CD4-positive, alpha-beta T cell (primary cell): ENCODE results near the gene GLRA3. TPM values are rescaled to one million over a fixed set of nuclear protein-coding genes. Genes with fewer than 3 reads are reported as not detected.

Experiments used
- ATAC-seq: fragments of 200-7000 bp; cut with Tn5 transposase; one replicate; pipeline ENCODE4 v1.10.0; 2022; ENCODE audit warnings: mild to moderate bottlenecking; ENCODE audit not compliant: poor library complexity
- CTCF ChIA-PET: fragments of 350-600 bp; sonication (Branson Sonifier 250); formaldehyde crosslinking; loops from one replicate; lab custom pipeline; 2021; ENCODE audit warnings: antibody characterized with exemption, inconsistent platforms; lab: Charles Lee
- POLR2A ChIA-PET: fragments of 350-600 bp; sonication (Branson Sonifier 250); formaldehyde crosslinking; loops from one replicate; lab custom pipeline; 2021; ENCODE audit warnings: antibody characterized with exemption, inconsistent platforms; lab: Charles Lee
- DNase-seq, 14 experiments: peaks; one replicate each; pipeline ENCODE4 v3.0.0-alpha.2; 2013 to 2020; ENCODE audit warnings: mixed read lengths in 2 of 14
- H3K27ac ChIP-seq, 2 donors: one replicate each; pipeline versions ENCODE4 v1.5.1 to v1.7.0; 2013; ENCODE audit warnings: low read length in 2 of 2, low read depth in 1 of 2, mild to moderate bottlenecking in 1 of 2
- H3K27me3 ChIP-seq, 2 experiments: 1 replicate in 1 of 2; 2 replicates in 1 of 2; pipeline versions ENCODE4 v1.6.1 to v1.7.0; 2013; ENCODE audit warnings: low read length in 2 of 2, control low read depth in 1 of 2, mild to moderate bottlenecking in 1 of 2, moderate library complexity in 1 of 2; ENCODE audit not compliant: insufficient read depth in 2 of 2, control insufficient read depth in 1 of 2
- H3K36me3 ChIP-seq: one replicate; pipeline ENCODE4 v1.6.1; 2013; ENCODE audit warnings: low read length, control low read depth; ENCODE audit not compliant: insufficient read depth
- H3K4me1 ChIP-seq: one replicate; pipeline ENCODE4 v1.6.1; 2013; ENCODE audit warnings: low read length, control low read depth; ENCODE audit not compliant: insufficient read depth
- H3K4me3 ChIP-seq: one replicate; pipeline ENCODE4 v1.5.1; 2013; ENCODE audit warnings: mild to moderate bottlenecking, low read length, moderate library complexity
- H3K9me3 ChIP-seq, 2 experiments: 1 replicate in 1 of 2; 2 replicates in 1 of 2; pipeline versions ENCODE4 v1.6.1 to v1.7.0; 2013; ENCODE audit warnings: low read length in 2 of 2, mild to moderate bottlenecking in 2 of 2, control low read depth in 1 of 2, moderate library complexity in 1 of 2; ENCODE audit not compliant: control insufficient read depth in 1 of 2, insufficient read depth in 1 of 2
- H3K27ac Mint-ChIP-seq: one replicate; pipeline ENCODE4 v1.8.0; 2020; ENCODE audit warnings: mixed read lengths
- H3K27me3 Mint-ChIP-seq: one replicate; pipeline ENCODE4 v1.8.0; 2021; ENCODE audit warnings: mixed read lengths
- H3K36me3 Mint-ChIP-seq: one replicate; pipeline ENCODE4 v1.8.0; 2021; ENCODE audit warnings: low read depth, mixed read lengths
- H3K4me1 Mint-ChIP-seq: one replicate; pipeline ENCODE4 v1.8.0; 2021; ENCODE audit warnings: low read depth, mixed read lengths
- H3K4me3 Mint-ChIP-seq: one replicate; pipeline ENCODE4 v1.8.0; 2020; ENCODE audit warnings: mild to moderate bottlenecking, mixed read lengths
- H3K9me3 Mint-ChIP-seq: one replicate; pipeline ENCODE4 v1.8.0; 2020; ENCODE audit warnings: mixed read lengths
- CTCF ChIP-seq: fragments of 200-600 bp; IDR thresholded peaks from one replicate; pipeline ENCODE4 v1.8.0; 2022; ENCODE audit warnings: antibody characterized with exemption, mild to moderate bottlenecking
- intact Hi-C, 2 experiments: fragments of 100-400 bp; cut with DNase I in 1 of 2; cut with micrococcal nuclease in 1 of 2; formaldehyde crosslinking; loops; one replicate each; pipeline versions ENCODE4 v1.15.1 to v1.9.0; 2023 to 2025; cut with DNase I, micrococcal nuclease
- total RNA-seq, 174 experiments: library from RNA in 2 of 174; stranded (reverse) in 2 of 174; gene quantifications; one replicate each; pipeline ENCODE4 v1.2.3 and lab custom pipeline; 2021 to 2026

Gene GLRA3
- total RNA-seq, 2 experiments from 2014 or later = not detected

GRCh38 chr4:174742561-174742960 lies 86.5 kb downstream of the GLRA3 start:
- H3K27me3 Mint-ChIP-seq = no peaks in the 10 kb centered on the region
- intact Hi-C loops = no loop called here
- no peak overlapping the region for H3K27ac Mint-ChIP-seq
- H3K27ac ChIP-seq = no peak overlapping the region
- no peak overlapping the region for H3K4me3 ChIP-seq
- no peak for DNase-seq
- H3K4me1 Mint-ChIP-seq = no peaks in the 10 kb centered on the region
- TF ChIP-seq CTCF = no peak
- peaks cover 0 to 10% of the 10 kb centered on the region in 2 experiments for H3K9me3 ChIP-seq
- H3K9me3 Mint-ChIP-seq = peaks cover 8% of the 10 kb centered on the region
- H3K4me1 ChIP-seq = no peaks in the 10 kb centered on the region
- no peak for ATAC-seq
- H3K27me3 ChIP-seq = no peaks in the 10 kb centered on the region
- ChIA-PET CTCF (no interaction called here), POLR2A (no interaction called here)
- no peaks in the 10 kb centered on the region for H3K36me3 ChIP-seq
- no peak overlapping the region for H3K4me3 Mint-ChIP-seq
- H3K36me3 Mint-ChIP-seq = no peaks in the 10 kb centered on the region

- Histone ChIP-seq H3K27ac (no peak overlapping the region), H3K27me3 (no peaks in the 10 kb centered on the region), H3K36me3 (no peaks in the 10 kb centered on the region), H3K9me3 (peaks cover 0 to 11% of the 10 kb centered on the region in 2 experiments), H3K4me3 (no peak overlapping the region), H3K4me1 (no peaks in the 10 kb centered on the region)
- DNase-seq = no peak
- Mint-ChIP-seq H3K36me3 (no peaks in the 10 kb centered on the region), H3K9me3 (peaks cover 5% of the 10 kb centered on the region), H3K4me3 (no peak overlapping the region), H3K27me3 (no peaks in the 10 kb centered on the region), H3K4me1 (no peaks in the 10 kb centered on the region), H3K27ac (no peak overlapping the region)
- ATAC-seq = no peak
- ChIA-PET CTCF (no interaction called here), POLR2A (no interaction called here)
- no peak for TF ChIP-seq CTCF
- intact Hi-C loops = no loop called here
Measured at GRCh38 chr4:174739576-174739975, 89.5 kb downstream of the GLRA3 start.

GRCh38 chr4:174734181-174734580 lies 94.9 kb downstream of the GLRA3 start:
- no peak for TF ChIP-seq CTCF
- H3K27me3 ChIP-seq = no peaks in the 10 kb centered on the region
- H3K4me1 ChIP-seq = no peaks in the 10 kb centered on the region
- CTCF ChIA-PET = no interaction called here
- no peaks in the 10 kb centered on the region for H3K4me1 Mint-ChIP-seq
- H3K27ac Mint-ChIP-seq = no peak overlapping the region
- no peak overlapping the region for H3K4me3 ChIP-seq
- POLR2A ChIA-PET = no interaction called here
- H3K9me3 ChIP-seq = peaks cover 0 to 3% of the 10 kb centered on the region in 2 experiments
- ATAC-seq = no peak
- H3K9me3 Mint-ChIP-seq = peaks cover 2% of the 10 kb centered on the region
- intact Hi-C loops = no loop called here
- H3K27ac ChIP-seq = no peak overlapping the region
- no peaks in the 10 kb centered on the region for H3K36me3 ChIP-seq
- no peak overlapping the region for H3K4me3 Mint-ChIP-seq
- no peak for DNase-seq
- no peaks in the 10 kb centered on the region for H3K27me3 Mint-ChIP-seq
- H3K36me3 Mint-ChIP-seq = no peaks in the 10 kb centered on the region
